Endodermal cell (in vitro differentiated cells): ENCODE results near the gene BRCA2. TPM values are rescaled to one million over a fixed set of nuclear protein-coding genes. Genes with fewer than 3 reads are reported as not detected.
A peak's percentile ranks its signal among the peaks of the same experiment; 100 is the strongest.

ENCODE experiments used
- DNase-seq: peaks from one replicate; pipeline ENCODE4 v3.0.0-alpha.2; 2017
- H3K27ac ChIP-seq: 2 replicates; pipeline ENCODE4 v1.5.1; 2013; ENCODE audit warnings: mild to moderate bottlenecking, low read depth, low read length, moderate library complexity
- H3K27me3 ChIP-seq: 2 replicates; pipeline ENCODE4 v1.6.1; 2013; ENCODE audit warnings: mild to moderate bottlenecking, low read length, moderate library complexity; ENCODE audit not compliant: insufficient read depth, control insufficient read depth, poor library complexity, severe bottlenecking
- H3K36me3 ChIP-seq: 2 replicates; pipeline ENCODE4 v1.7.0; 2013; ENCODE audit warnings: mild to moderate bottlenecking, low read length, moderate library complexity; ENCODE audit not compliant: control insufficient read depth, insufficient read depth
- H3K4me1 ChIP-seq: one replicate; pipeline ENCODE4 v1.7.0; 2013; ENCODE audit warnings: low read length; ENCODE audit not compliant: control insufficient read depth, insufficient read depth
- H3K4me3 ChIP-seq: 2 replicates; pipeline ENCODE4 v1.5.1; 2013; ENCODE audit warnings: mild to moderate bottlenecking, low read length, moderate library complexity
- H3K9ac ChIP-seq: 2 replicates; pipeline ENCODE4 v1.6.1; 2013; ENCODE audit warnings: mild to moderate bottlenecking, low read length, moderate library complexity; ENCODE audit not compliant: poor library complexity, severe bottlenecking; ENCODE audit errors: extremely low read depth
- H3K9me3 ChIP-seq: 2 replicates; pipeline ENCODE4 v1.6.1; 2013; ENCODE audit warnings: mild to moderate bottlenecking, low read length, moderate library complexity; ENCODE audit not compliant: control insufficient read depth
- H3K27ac Mint-ChIP-seq: 2 replicates; pipeline ENCODE4 v1.8.0; 2020; ENCODE audit warnings: mixed read lengths
- H3K27me3 Mint-ChIP-seq: 2 replicates; pipeline ENCODE4 v1.8.0; 2021; ENCODE audit warnings: mild to moderate bottlenecking, mixed read lengths; ENCODE audit not compliant: insufficient read depth
- H3K36me3 Mint-ChIP-seq: 2 replicates; pipeline ENCODE4 v1.8.0; 2020; ENCODE audit warnings: low read depth, mixed read lengths
- H3K4me1 Mint-ChIP-seq: 2 replicates; pipeline ENCODE4 v1.8.0; 2020; ENCODE audit warnings: mixed read lengths
- H3K4me3 Mint-ChIP-seq: 2 replicates; pipeline ENCODE4 v1.8.0; 2020; ENCODE audit warnings: mild to moderate bottlenecking, moderate library complexity, mixed read lengths
- H3K9me3 Mint-ChIP-seq: 2 replicates; pipeline ENCODE4 v1.8.0; 2020; ENCODE audit warnings: mild to moderate bottlenecking, mixed read lengths
- WGBS, 2 experiments: methylation state at CpG; one replicate each; pipeline versions ENCODE4 v1.1.5 to v1.1.7; 2013; ENCODE audit warnings: missing lambda C conversion rate in 2 of 2, mixed read lengths in 1 of 2; ENCODE audit not compliant: insufficient coverage in 1 of 2, insufficient read length in 1 of 2; 5-methylcytosine and 5-hydroxymethylcytosine counted together
- total RNA-seq, 2 donors: library from RNA; stranded (reverse); fragmentation: NEBNext Ultra II Directional in 1 of 2; extraction: Animal tissue kit (Norgen Biotek cat#: 25700) in 1 of 2; gene quantifications; 2 replicates in 1 of 2; 3 replicates in 1 of 2; pipeline ENCODE4 v1.2.1, GENCODE V29; 2021
- TF ChIP-seq, protein P1 (sequence below): fragments of 200-600 bp; sonication (generic); conservative IDR thresholded peaks from 2 replicates; pipeline ENCODE4 v1.5.0; 2021; ENCODE audit warnings: antibody characterized with exemption, mild to moderate bottlenecking

The BRCA2 gene
- total RNA-seq, 2 donors from 2014 or later: 25.7 to 27.8 TPM

- no peak overlapping the region for H3K4me3 ChIP-seq
- no peak overlapping the region for H3K4me3 Mint-ChIP-seq
- H3K27ac ChIP-seq: no peak overlapping the region
- WGBS, 2 experiments: 93 to 94% methylated on average over 3 of the region's 3 CpGs
- peaks cover 32% of the 10 kb centered on the region for H3K27me3 ChIP-seq
- H3K27me3 Mint-ChIP-seq: peaks cover 16% of the 10 kb centered on the region
- no peak overlapping the region for H3K9ac ChIP-seq
- H3K36me3 ChIP-seq: no peaks in the 10 kb centered on the region
- no peaks in the 10 kb centered on the region for H3K9me3 ChIP-seq
- TF ChIP-seq, protein P1, sequence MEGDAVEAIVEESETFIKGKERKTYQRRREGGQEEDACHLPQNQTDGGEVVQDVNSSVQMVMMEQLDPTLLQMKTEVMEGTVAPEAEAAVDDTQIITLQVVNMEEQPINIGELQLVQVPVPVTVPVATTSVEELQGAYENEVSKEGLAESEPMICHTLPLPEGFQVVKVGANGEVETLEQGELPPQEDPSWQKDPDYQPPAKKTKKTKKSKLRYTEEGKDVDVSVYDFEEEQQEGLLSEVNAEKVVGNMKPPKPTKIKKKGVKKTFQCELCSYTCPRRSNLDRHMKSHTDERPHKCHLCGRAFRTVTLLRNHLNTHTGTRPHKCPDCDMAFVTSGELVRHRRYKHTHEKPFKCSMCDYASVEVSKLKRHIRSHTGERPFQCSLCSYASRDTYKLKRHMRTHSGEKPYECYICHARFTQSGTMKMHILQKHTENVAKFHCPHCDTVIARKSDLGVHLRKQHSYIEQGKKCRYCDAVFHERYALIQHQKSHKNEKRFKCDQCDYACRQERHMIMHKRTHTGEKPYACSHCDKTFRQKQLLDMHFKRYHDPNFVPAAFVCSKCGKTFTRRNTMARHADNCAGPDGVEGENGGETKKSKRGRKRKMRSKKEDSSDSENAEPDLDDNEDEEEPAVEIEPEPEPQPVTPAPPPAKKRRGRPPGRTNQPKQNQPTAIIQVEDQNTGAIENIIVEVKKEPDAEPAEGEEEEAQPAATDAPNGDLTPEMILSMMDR: no peak
- H3K36me3 Mint-ChIP-seq: peaks cover 11% of the 10 kb centered on the region
- DNase-seq: no peak
- no peak overlapping the region for H3K27ac Mint-ChIP-seq
- no peaks in the 10 kb centered on the region for H3K4me1 ChIP-seq
- peaks cover 9% of the 10 kb centered on the region for H3K4me1 Mint-ChIP-seq
- H3K9me3 Mint-ChIP-seq: peaks cover 15% of the 10 kb centered on the region
Observed at GRCh38 chr13:32423592-32423991, 108.3 kb downstream of the BRCA2 start.

DNA sequence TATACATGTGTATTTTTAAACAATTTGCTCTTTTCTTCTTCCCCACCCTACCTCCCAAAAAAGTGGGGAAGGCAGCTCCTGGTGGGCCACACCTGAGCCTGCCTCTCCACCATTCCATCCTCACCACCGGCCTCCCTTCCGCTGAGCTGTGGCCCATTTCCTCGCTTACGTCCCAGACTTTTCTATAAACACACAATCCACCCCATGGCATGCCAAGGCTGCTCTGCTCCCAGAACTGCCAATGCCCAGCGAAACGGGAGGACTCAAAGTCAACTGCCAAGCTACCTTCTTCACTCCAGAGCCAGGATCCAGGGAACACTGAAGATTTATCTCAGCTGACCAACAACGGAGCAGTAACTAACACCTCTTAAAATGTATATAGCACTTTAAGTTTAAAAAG lies 109.8 kb downstream of the BRCA2 start:
- Mint-ChIP-seq H3K36me3 (peaks cover under 1% of the 10 kb centered on the region), H3K9me3 (peaks cover under 1% of the 10 kb centered on the region), H3K4me1 (peaks cover 11% of the 10 kb centered on the region), H3K4me3 (no peak overlapping the region), H3K27ac (no peak overlapping the region), H3K27me3 (peaks cover 16% of the 10 kb centered on the region)
- DNase-seq: no peak
- 98 to 100% methylated on average over 1 to 7 of the region's 7 CpGs for WGBS, 2 experiments
- H3K9me3 ChIP-seq: no peaks in the 10 kb centered on the region
- TF ChIP-seq, protein P1: no peak
- H3K27me3 ChIP-seq: peaks cover 41% of the 10 kb centered on the region
- no peak overlapping the region for H3K27ac ChIP-seq
- H3K9ac ChIP-seq: no peak overlapping the region
- H3K4me1 ChIP-seq: no peaks in the 10 kb centered on the region
- H3K36me3 ChIP-seq: no peaks in the 10 kb centered on the region
- H3K4me3 ChIP-seq: no peak overlapping the region

DNA sequence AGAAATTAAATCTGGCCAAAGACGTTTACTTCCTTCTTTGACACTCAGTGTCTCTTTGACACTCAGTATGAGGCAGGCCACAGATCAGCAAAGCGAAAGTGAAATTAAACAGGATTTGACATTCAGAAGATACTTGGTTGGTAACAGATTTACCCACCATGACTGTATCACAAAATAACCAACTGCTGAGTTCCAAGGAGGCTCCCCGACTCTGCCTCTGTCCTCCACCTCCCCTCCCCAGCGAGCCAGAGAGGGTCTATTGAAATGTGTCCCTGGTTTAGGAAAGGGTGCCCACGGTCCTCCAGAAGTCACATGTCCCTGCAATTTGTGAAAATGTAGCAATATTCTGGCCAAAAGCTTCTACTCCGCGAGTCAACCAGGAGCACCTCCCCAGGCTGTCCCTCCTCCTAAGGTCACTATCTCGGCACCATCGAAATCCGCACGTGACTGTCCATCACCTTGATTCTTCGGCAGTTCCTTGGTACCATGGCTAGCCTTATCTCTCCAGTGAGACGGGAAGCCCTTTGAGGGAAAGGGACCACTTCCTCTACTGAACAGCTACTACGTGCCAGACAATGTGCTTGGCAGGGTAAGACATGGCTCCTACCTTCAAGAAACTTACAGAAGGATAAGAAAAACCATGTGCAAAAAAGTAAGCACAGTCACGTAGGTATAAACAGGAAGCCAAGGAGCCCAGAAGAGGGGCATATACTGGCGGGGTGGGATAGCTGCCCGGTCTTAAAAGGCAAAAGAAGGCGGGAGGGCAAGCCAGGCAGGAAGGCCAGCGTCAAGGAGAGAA lies 111.1 kb downstream of the BRCA2 start:
- H3K27ac ChIP-seq: no peak overlapping the region
- Mint-ChIP-seq H3K4me1 (peaks cover 11% of the 10 kb centered on the region), H3K4me3 (peak overlapping the region; percentile 68), H3K27me3 (peaks cover 16% of the 10 kb centered on the region), H3K36me3 (no peaks in the 10 kb centered on the region), H3K27ac (no peak overlapping the region), H3K9me3 (no peaks in the 10 kb centered on the region)
- peak overlapping the region; percentile 80 for H3K4me3 ChIP-seq
- no peaks in the 10 kb centered on the region for H3K36me3 ChIP-seq
- DNase-seq: peak; percentile 46
- 79 to 86% methylated on average over 16 to 19 of the region's 19 CpGs for WGBS, 2 experiments
- H3K9ac ChIP-seq: no peak overlapping the region
- no peaks in the 10 kb centered on the region for H3K9me3 ChIP-seq
- no peaks in the 10 kb centered on the region for H3K4me1 ChIP-seq
- TF ChIP-seq, protein P1: no peak
- H3K27me3 ChIP-seq: peaks cover 41% of the 10 kb centered on the region
